Testis (tissue), 2 donors: Measurements from ENCODE around the gene ANKRD27.

Experiments
- CTCF ChIP-seq, 3 experiments: fragments of 450-650 bp in 2 of 3; fragments of 200-600 bp in 1 of 3; sonication (generic) in 1 of 3; IDR thresholded peaks; one replicate each; pipeline ENCODE4 v1.5.1; 2016 to 2019; ENCODE audit warnings: antibody characterized with exemption in 3 of 3, mild to moderate bottlenecking in 2 of 3, moderate library complexity in 1 of 3
- POLR2A ChIP-seq: fragments of 450-650 bp; IDR thresholded peaks from one replicate; pipeline ENCODE4 v1.6.1; 2017; ENCODE audit warnings: antibody characterized with exemption, mild to moderate bottlenecking, moderate library complexity

- TF ChIP-seq POLR2A: no peak
- TF ChIP-seq CTCF (IDR thresholded peaks at IDR 0.05): no peak
Measured at GRCh38 chr19:32672841-32673240, 2.1 kb downstream of the ANKRD27 start.
